GM12892 (cell line): Measurements from ENCODE around the gene BABAM2.

Experiments
- POLR2A ChIP-seq: IDR thresholded peaks from 2 replicates; pipeline ENCODE4 v1.6.1; 2011; ENCODE audit warnings: low read depth, low read length, control low read depth
- POLR2AphosphoS5 ChIP-seq: IDR thresholded peaks from 2 replicates; pipeline ENCODE4 v1.6.1; 2011; ENCODE audit warnings: low read depth, low read length, control low read depth

DNA sequence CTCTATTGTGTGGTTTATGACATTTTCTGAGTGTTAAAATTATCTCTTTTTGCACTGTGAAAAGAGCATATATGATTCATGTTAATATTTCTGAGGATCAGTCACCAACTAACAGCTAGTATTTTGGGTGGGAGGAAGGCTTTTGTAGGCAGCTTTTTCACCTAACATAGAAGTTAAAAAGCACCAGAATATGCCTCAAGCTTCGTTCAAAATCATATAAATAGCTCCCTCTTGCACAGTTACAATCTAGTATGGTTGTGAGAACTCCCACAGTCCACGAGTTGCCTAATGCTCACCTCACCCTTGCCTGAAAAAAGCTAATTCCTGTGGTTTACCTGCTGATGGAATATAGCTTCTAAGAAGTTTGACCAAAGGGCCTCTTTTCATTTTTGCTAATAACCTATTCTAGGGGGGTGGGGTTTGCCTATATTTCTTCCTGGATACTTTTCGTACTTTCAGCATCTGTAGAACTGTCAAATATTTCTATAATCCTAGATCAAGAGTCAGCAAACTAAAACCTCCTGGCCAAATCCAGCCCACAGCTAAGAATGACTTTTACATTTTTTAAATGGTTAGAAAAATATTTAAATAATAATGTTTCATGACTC lies 335.0 kb downstream of the BABAM2 start:
- TF ChIP-seq POLR2AphosphoS5 (no peak), POLR2A (no peak)
